ENCODE data around the gene SYTL3.

The SYTL3 gene

GRCh38 chr6:158771399-158772152 lies 121.7 kb downstream of the SYTL3 start:
- Histone ChIP-seq H3K9me3 (ENCODE audit: control insufficient read depth, low read length) (no peaks in the 10 kb centered on the region), H3K4me1 (ENCODE audit: control insufficient read depth, insufficient read depth, low read length, poor library complexity, severe bottlenecking) (no peaks in the 10 kb centered on the region), H3K27ac (ENCODE audit: low read depth, low read length, severe bottlenecking) (no peak overlapping the region), H3K36me3 (ENCODE audit: control insufficient read depth, insufficient read depth, low read length) (peaks cover 99% of the 10 kb centered on the region), H3K4me3 (ENCODE audit: extremely low read depth, insufficient read depth, low read length, poor library complexity, severe bottlenecking) (no peak overlapping the region)
- 91% methylated on average over 11 to 13 of the region's 16 CpGs for WGBS, 2 experiments (ENCODE audit: insufficient coverage in 2 of 2)

- H3K27ac ChIP-seq (ENCODE audit: low read depth, low read length, severe bottlenecking): no peak overlapping the region
- H3K36me3 ChIP-seq (ENCODE audit: control insufficient read depth, insufficient read depth, low read length): peaks cover 99% of the 10 kb centered on the region
These were observed 122.3 kb downstream of the SYTL3 start for GRCh38 chr6:158772172-158772571.

DNA sequence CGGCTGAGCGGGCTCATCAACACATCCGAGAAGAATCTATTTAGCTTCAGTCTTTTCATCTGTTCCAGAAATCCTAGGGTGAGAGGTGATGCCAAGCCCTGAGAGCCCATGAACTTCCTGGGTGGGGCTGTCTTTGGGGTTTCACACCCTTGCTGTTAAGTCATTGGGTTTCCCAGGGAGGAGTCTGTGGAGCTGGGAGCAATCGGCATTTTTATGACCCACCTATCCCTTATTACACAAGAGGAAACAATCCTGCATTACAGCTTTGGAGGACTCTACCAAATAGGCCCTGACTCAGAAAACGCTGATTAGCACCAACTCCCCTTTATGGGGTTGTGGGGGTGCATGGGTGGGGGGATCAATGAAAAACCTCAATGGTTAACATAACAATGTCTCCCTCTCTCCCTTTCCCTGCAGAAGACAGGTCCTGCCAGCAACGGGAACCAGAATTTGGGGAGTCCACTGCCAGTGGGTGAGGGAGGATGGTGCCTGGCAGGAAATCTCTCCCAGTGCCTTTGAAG lies 123.1 kb downstream of the SYTL3 start:
- Histone ChIP-seq H3K27ac (ENCODE audit: low read depth, low read length, severe bottlenecking) (no peak overlapping the region), H3K36me3 (ENCODE audit: control insufficient read depth, insufficient read depth, low read length) (peaks cover 99% of the 10 kb centered on the region)
- WGBS, 2 experiments (ENCODE audit: insufficient coverage in 2 of 2): 68 to 70% methylated on average over 3 of the region's 6 CpGs

More at GRCh38 chr6:158772172-158772571, 122.3 kb downstream of the SYTL3 start:
- Histone ChIP-seq H3K9me3 (ENCODE audit: control insufficient read depth, low read length) (no peaks in the 10 kb centered on the region), H3K4me3 (ENCODE audit: extremely low read depth, insufficient read depth, low read length, poor library complexity, severe bottlenecking) (no peak overlapping the region), H3K4me1 (ENCODE audit: control insufficient read depth, insufficient read depth, low read length, poor library complexity, severe bottlenecking) (no peaks in the 10 kb centered on the region)
- 96% methylated on average over 11 of the region's 11 CpGs for WGBS, 2 experiments (ENCODE audit: insufficient coverage in 2 of 2)

DNA sequence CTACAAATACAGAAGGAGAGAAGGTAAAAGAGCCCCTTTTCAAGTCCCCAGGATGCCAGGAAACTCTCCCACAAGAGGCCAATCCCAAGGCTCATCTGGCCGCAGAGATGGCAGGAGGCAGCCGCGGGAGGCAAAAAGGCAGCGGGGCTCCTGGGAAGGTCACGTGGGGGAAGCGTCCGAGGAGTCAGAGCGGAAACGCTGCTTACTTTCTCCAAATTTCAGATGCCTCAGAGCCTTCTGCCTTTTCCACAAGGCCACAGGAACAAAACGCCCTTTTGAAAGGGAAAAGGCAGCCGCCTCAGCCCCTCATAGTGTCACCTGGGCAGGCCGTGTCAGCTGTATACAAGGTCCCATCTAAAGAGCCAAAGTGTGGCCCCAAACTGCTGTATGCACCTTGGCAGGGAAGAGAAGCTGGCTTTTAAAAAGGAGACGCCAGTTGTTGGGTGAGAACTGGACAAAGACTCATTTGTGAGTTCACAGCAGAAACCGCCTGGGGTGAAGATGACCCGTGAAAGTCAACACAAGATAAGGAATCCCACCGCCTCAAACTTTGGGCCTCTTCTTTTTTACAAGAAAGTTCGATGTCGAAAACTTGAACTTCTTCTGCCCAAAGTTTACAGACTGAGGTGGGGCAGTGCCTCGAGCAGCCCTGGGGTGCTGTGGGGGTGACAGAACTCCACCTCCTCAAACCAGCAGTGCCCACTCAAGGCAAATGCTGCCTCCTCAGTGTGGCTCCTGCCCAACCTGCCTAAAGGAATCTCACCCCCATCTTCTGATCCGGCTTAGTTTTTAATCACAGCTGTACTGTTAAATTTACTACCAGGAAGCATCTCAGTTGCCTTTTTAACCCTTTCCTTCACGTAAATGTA lies 124.0 kb downstream of the SYTL3 start:
- Histone ChIP-seq H3K4me1 (ENCODE audit: control insufficient read depth, insufficient read depth, low read length, poor library complexity, severe bottlenecking) (no peaks in the 10 kb centered on the region), H3K9me3 (ENCODE audit: control insufficient read depth, low read length) (no peaks in the 10 kb centered on the region), H3K27ac (ENCODE audit: low read depth, low read length, severe bottlenecking) (peak overlapping the region; percentile 16), H3K36me3 (ENCODE audit: control insufficient read depth, insufficient read depth, low read length) (peaks cover 99% of the 10 kb centered on the region), H3K4me3 (ENCODE audit: extremely low read depth, insufficient read depth, low read length, poor library complexity, severe bottlenecking) (no peak overlapping the region)
- 83 to 84% methylated on average over 15 to 18 of the region's 21 CpGs for WGBS, 2 experiments (ENCODE audit: insufficient coverage in 2 of 2)

More for the DNA sequence above, 123.1 kb downstream of the SYTL3 start:
- Histone ChIP-seq H3K4me1 (ENCODE audit: control insufficient read depth, insufficient read depth, low read length, poor library complexity, severe bottlenecking) (no peaks in the 10 kb centered on the region), H3K4me3 (ENCODE audit: extremely low read depth, insufficient read depth, low read length, poor library complexity, severe bottlenecking) (no peak overlapping the region), H3K9me3 (ENCODE audit: control insufficient read depth, low read length) (no peaks in the 10 kb centered on the region)

- WGBS, 2 experiments (ENCODE audit: insufficient coverage in 2 of 2): 88 to 90% methylated on average over 9 to 15 of the region's 17 CpGs
- Histone ChIP-seq H3K4me3 (ENCODE audit: extremely low read depth, insufficient read depth, low read length, poor library complexity, severe bottlenecking) (no peak overlapping the region), H3K4me1 (ENCODE audit: control insufficient read depth, insufficient read depth, low read length, poor library complexity, severe bottlenecking) (no peaks in the 10 kb centered on the region), H3K36me3 (ENCODE audit: control insufficient read depth, insufficient read depth, low read length) (peaks cover 96% of the 10 kb centered on the region), H3K27ac (ENCODE audit: low read depth, low read length, severe bottlenecking) (no peak overlapping the region), H3K9me3 (ENCODE audit: control insufficient read depth, low read length) (no peaks in the 10 kb centered on the region)
These were observed 125.0 kb downstream of the SYTL3 start for GRCh38 chr6:158774717-158775449.

DNA sequence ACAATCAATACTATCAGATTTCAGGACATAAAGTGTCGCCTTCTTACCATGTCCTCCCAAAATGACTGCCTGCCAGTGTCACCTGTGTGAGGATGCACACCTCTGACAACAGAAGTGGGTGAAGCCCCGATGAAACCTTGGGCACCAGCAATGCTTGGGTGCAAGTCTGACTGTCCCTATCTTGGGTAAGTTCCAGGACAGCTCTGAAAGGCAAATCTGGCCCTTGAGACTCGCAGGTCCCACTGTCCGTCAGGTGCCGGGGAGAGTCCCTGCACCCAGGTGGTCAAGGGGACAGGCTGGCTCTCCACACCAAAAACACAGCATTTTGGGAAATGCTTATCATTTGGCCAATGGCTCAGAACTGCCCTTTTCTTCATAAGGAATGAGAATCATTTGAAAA lies 126.0 kb downstream of the SYTL3 start:
- WGBS, 2 experiments (ENCODE audit: insufficient coverage in 2 of 2): 93 to 95% methylated on average over 5 of the region's 5 CpGs

GRCh38 chr6:158776737-158777136 lies 126.9 kb downstream of the SYTL3 start:
- Histone ChIP-seq H3K9me3 (ENCODE audit: control insufficient read depth, low read length) (no peaks in the 10 kb centered on the region), H3K4me1 (ENCODE audit: control insufficient read depth, insufficient read depth, low read length, poor library complexity, severe bottlenecking) (no peaks in the 10 kb centered on the region), H3K36me3 (ENCODE audit: control insufficient read depth, insufficient read depth, low read length) (peaks cover 95% of the 10 kb centered on the region), H3K4me3 (ENCODE audit: extremely low read depth, insufficient read depth, low read length, poor library complexity, severe bottlenecking) (no peak overlapping the region), H3K27ac (ENCODE audit: low read depth, low read length, severe bottlenecking) (no peak overlapping the region)
- 92 to 100% methylated on average over 1 of the region's 2 CpGs for WGBS, 2 experiments (ENCODE audit: insufficient coverage in 2 of 2)

More for the DNA sequence above, 126.0 kb downstream of the SYTL3 start:
- H3K9me3 ChIP-seq (ENCODE audit: control insufficient read depth, low read length): no peaks in the 10 kb centered on the region
- no peaks in the 10 kb centered on the region for H3K4me1 ChIP-seq (ENCODE audit: control insufficient read depth, insufficient read depth, low read length, poor library complexity, severe bottlenecking)
- H3K27ac ChIP-seq (ENCODE audit: low read depth, low read length, severe bottlenecking): no peak overlapping the region
- H3K4me3 ChIP-seq (ENCODE audit: extremely low read depth, insufficient read depth, low read length, poor library complexity, severe bottlenecking): no peak overlapping the region
- peaks cover 95% of the 10 kb centered on the region for H3K36me3 ChIP-seq (ENCODE audit: control insufficient read depth, insufficient read depth, low read length)

GRCh38 chr6:158777510-158777909 lies 127.7 kb downstream of the SYTL3 start:
- no peak overlapping the region for H3K4me3 ChIP-seq (ENCODE audit: extremely low read depth, insufficient read depth, low read length, poor library complexity, severe bottlenecking)
- H3K4me1 ChIP-seq (ENCODE audit: control insufficient read depth, insufficient read depth, low read length, poor library complexity, severe bottlenecking): no peaks in the 10 kb centered on the region
- 97 to 100% methylated on average over 2 to 3 of the region's 3 CpGs for WGBS, 2 experiments (ENCODE audit: insufficient coverage in 2 of 2)
- peaks cover 95% of the 10 kb centered on the region for H3K36me3 ChIP-seq (ENCODE audit: control insufficient read depth, insufficient read depth, low read length)
- H3K27ac ChIP-seq (ENCODE audit: low read depth, low read length, severe bottlenecking): no peak overlapping the region
- no peaks in the 10 kb centered on the region for H3K9me3 ChIP-seq (ENCODE audit: control insufficient read depth, low read length)

DNA sequence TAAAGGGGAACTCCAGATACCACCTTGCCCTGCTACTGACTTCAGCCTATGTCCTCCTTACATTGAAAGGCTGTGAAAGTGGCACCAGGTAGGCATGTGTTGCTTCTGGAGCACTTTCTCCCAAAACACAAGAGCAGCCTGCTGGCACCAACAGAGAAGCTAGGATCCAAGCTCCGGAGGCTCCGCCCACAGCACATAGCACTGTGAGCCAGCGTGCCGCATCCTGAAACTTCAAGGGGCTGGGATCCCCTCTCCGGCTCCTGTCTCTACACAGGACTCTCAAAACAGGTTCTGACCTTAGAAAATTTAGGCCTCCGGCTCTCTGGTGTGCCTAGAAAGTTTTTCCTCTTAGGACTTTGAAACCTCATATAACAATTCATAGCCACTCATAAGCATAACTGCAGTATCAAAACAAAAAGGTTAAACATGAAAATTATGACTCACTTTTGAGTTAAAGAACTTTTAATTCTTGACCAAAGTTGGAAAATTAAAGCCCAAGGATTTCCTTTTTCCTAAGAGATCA lies 128.2 kb downstream of the SYTL3 start:
- H3K4me1 ChIP-seq (ENCODE audit: control insufficient read depth, insufficient read depth, low read length, poor library complexity, severe bottlenecking): no peaks in the 10 kb centered on the region
- peaks cover 95% of the 10 kb centered on the region for H3K36me3 ChIP-seq (ENCODE audit: control insufficient read depth, insufficient read depth, low read length)
- no peaks in the 10 kb centered on the region for H3K9me3 ChIP-seq (ENCODE audit: control insufficient read depth, low read length)
- WGBS, 2 experiments (ENCODE audit: insufficient coverage in 2 of 2): 97 to 98% methylated on average over 5 of the region's 6 CpGs
- H3K4me3 ChIP-seq (ENCODE audit: extremely low read depth, insufficient read depth, low read length, poor library complexity, severe bottlenecking): no peak overlapping the region
- no peak overlapping the region for H3K27ac ChIP-seq (ENCODE audit: low read depth, low read length, severe bottlenecking)

- Histone ChIP-seq H3K4me1 (ENCODE audit: control insufficient read depth, insufficient read depth, low read length, poor library complexity, severe bottlenecking) (peaks cover 11% of the 10 kb centered on the region), H3K9me3 (ENCODE audit: control insufficient read depth, low read length) (no peaks in the 10 kb centered on the region), H3K27ac (ENCODE audit: low read depth, low read length, severe bottlenecking) (no peak overlapping the region), H3K36me3 (ENCODE audit: control insufficient read depth, insufficient read depth, low read length) (peaks cover 95% of the 10 kb centered on the region), H3K4me3 (ENCODE audit: extremely low read depth, insufficient read depth, low read length, poor library complexity, severe bottlenecking) (no peak overlapping the region)
- WGBS, 2 experiments (ENCODE audit: insufficient coverage in 2 of 2): 88 to 94% methylated on average over 5 to 6 of the region's 7 CpGs
These were observed 130.5 kb downstream of the SYTL3 start for GRCh38 chr6:158780246-158780884.

Data from mesodermal cell (in vitro differentiated cells).